K562 (cell line): ENCODE measurements around the gene ZSCAN26. TPM values are rescaled to one million over a fixed set of nuclear protein-coding genes. Genes with fewer than 3 reads are reported as not detected.

Experiments
- ATAC-seq: fragments of 200-7000 bp; cut with Tn5 transposase; 3 replicates; pipeline ENCODE4 v1.9.1; 2020; ENCODE audit warnings: moderate library complexity
- BruUV-seq: library from RNA; stranded (reverse); fragments of 400-500 nt; replicated peaks from 2 replicates; lab custom pipeline; 2021; lab: Mats Ljungman, UMichigan
- CTCF ChIA-PET: fragments of 300-600 bp; formaldehyde crosslinking; extraction: SDS; loops from one replicate; lab custom pipeline; 2021; ENCODE audit warnings: low intra/inter-chr PET ratio; lab: Yijun Ruan, JAX
- POLR2A ChIA-PET: fragments of 300-600, 350-650 bp; sonication (Branson Sonifier 250); formaldehyde crosslinking; extraction: SDS; loops from one replicate; lab custom pipeline; 2021; ENCODE audit warnings: antibody characterized with exemption, inconsistent platforms; lab: Yijun Ruan, JAX
- DNase-seq, 4 experiments: peaks; one replicate each; pipeline versions ENCODE4 v3.0.0 to v3.0.0-alpha.2; 2011 to 2018; ENCODE audit warnings: low spot score in 3 of 4, mixed read lengths in 3 of 4; ENCODE audit errors: extremely low read depth in 1 of 4
- FAIRE-seq: peaks from 2 replicates; lab custom pipeline; 2011; peaks lifted over from hg19 to GRCh38; lab: Jason Lieb, UNC
- H2AFZ ChIP-seq: 2 replicates; pipeline ENCODE4 v1.6.0; 2011; ENCODE audit warnings: low read depth, low read length, control low read depth, inconsistent platforms
- H3K27ac ChIP-seq: fragments of 200-600 bp; 3 replicates; pipeline ENCODE4 v1.8.0; 2011; ENCODE audit warnings: low read depth, mild to moderate bottlenecking, control low read depth, inconsistent platforms, low read length, moderate library complexity, mixed read lengths; ENCODE audit errors: extremely low read depth
- H3K27me3 ChIP-seq, 2 experiments: fragments of 300-600 bp in 1 of 2; 2 replicates in 1 of 2; 3 replicates in 1 of 2; pipeline versions ENCODE4 v1.6.0 to v1.8.0; 2011; ENCODE audit warnings: inconsistent platforms in 2 of 2, low read length in 2 of 2, mild to moderate bottlenecking in 1 of 2, mixed read lengths in 1 of 2, moderate library complexity in 1 of 2; ENCODE audit not compliant: control insufficient read depth in 2 of 2, insufficient read depth in 2 of 2
- H3K36me3 ChIP-seq: fragments of 300-600 bp; 3 replicates; pipeline ENCODE4 v1.8.0; 2011; ENCODE audit warnings: mild to moderate bottlenecking, low read length, inconsistent platforms; ENCODE audit not compliant: control insufficient read depth, insufficient read depth
- H3K4me1 ChIP-seq, 2 experiments: fragments of 200-600 bp in 1 of 2; replicated peaks in 1 of 2; 2 replicates in 1 of 2; 3 replicates in 1 of 2; pipeline versions ENCODE4 v1.5.1 to v1.8.0; 2011; ENCODE audit warnings: inconsistent platforms in 2 of 2, low read length in 2 of 2, mild to moderate bottlenecking in 1 of 2, mixed read lengths in 1 of 2, moderate library complexity in 1 of 2; ENCODE audit not compliant: control insufficient read depth in 2 of 2, insufficient read depth in 2 of 2
- H3K4me2 ChIP-seq: 2 replicates; pipeline ENCODE4 v1.6.1; 2011; ENCODE audit warnings: low read length, control low read depth, inconsistent platforms, mixed read lengths; ENCODE audit not compliant: insufficient read depth
- H3K4me3 ChIP-seq: fragments of 200-600 bp; sonication (generic), shearing (Covaris generic); 2 replicates; pipeline ENCODE4 v1.5.1; 2016; ENCODE audit warnings: control low read depth, inconsistent platforms
- H3K79me2 ChIP-seq: fragments of 200-600 bp; 3 replicates; pipeline ENCODE4 v1.8.0; 2011; ENCODE audit warnings: low read length, inconsistent platforms; ENCODE audit not compliant: control insufficient read depth, insufficient read depth
- H3K9ac ChIP-seq, 2 experiments: 2 replicates each; pipeline versions ENCODE4 v1.6.0 to v1.6.1; 2011; ENCODE audit warnings: low read depth in 2 of 2, low read length in 2 of 2, control low read depth in 1 of 2, inconsistent platforms in 1 of 2, mild to moderate bottlenecking in 1 of 2, mixed read lengths in 1 of 2; ENCODE audit not compliant: insufficient read depth in 1 of 2
- H3K9me1 ChIP-seq: one replicate; pipeline ENCODE4 v1.6.0; 2011; ENCODE audit warnings: inconsistent platforms, mild to moderate bottlenecking, low read length, moderate library complexity; ENCODE audit not compliant: control insufficient read depth, insufficient read depth
- H3K9me3 ChIP-seq: replicated peaks from 2 replicates; pipeline ENCODE4 v1.5.1; 2011; ENCODE audit warnings: low read depth, low read length, inconsistent platforms; ENCODE audit not compliant: control insufficient read depth, insufficient read depth
- H4K20me1 ChIP-seq: replicated peaks from 2 replicates; pipeline ENCODE4 v1.6.1; 2011; ENCODE audit warnings: low read length, inconsistent platforms, mixed read lengths; ENCODE audit not compliant: control insufficient read depth, insufficient read depth
- CSDE1 ChIP-seq, 2 experiments: fragments of 450-650 bp; IDR thresholded peaks; 2 replicates each; pipeline ENCODE4 v1.6.1; 2016; ENCODE audit warnings: mild to moderate bottlenecking in 1 of 2
- CTBP1 ChIP-seq: fragments of 450-650 bp; IDR thresholded peaks from 2 replicates; pipeline ENCODE4 v1.6.1; 2016; ENCODE audit warnings: borderline replicate concordance
- ERF ChIP-seq: fragments of 450-650 bp; formaldehyde crosslinking; IDR thresholded peaks from 2 replicates; pipeline ENCODE4 v1.4.0; 2020; ENCODE audit warnings: mild to moderate bottlenecking, mixed read lengths
- HMG20B ChIP-seq: fragments of 250-450 bp; sonication (Bioruptor Pico); IDR thresholded peaks from 2 replicates; pipeline ENCODE4 v1.5.0; 2021; ENCODE audit warnings: mild to moderate bottlenecking
- WGBS: fragments of 100-300 bp; shearing (Covaris generic); methylation state at CpG from one replicate; pipeline ENCODE4 v1.1.6; 2016; ENCODE audit warnings: low coverage, mixed read lengths; ENCODE audit not compliant: insufficient coverage; ENCODE audit errors: missing lambda C conversion rate; 5-methylcytosine and 5-hydroxymethylcytosine counted together
- in situ Hi-C: fragments of 300-500 bp; cut with MboI; formaldehyde crosslinking; loops from 4 replicates; pipeline ENCODE4 v1.15.0; 2018; ENCODE audit warnings: inconsistent platforms, mixed read lengths
- intact Hi-C: fragments of 100-400 bp; cut with micrococcal nuclease; formaldehyde crosslinking; loops from 2 replicates; pipeline ENCODE4 v1.14.2; 2022
- polyA plus RNA-seq, 8 experiments: library from polyadenylated mRNA; depleted of rRNA in 4 of 8; stranded (reverse) in 5 of 8; unstranded in 3 of 8; fragments of >200 nt; fragmentation: Nextera tagmentation in 2 of 8; fragmentation: Illumina TruSeq in 1 of 8; extraction: Ambion mirVana in 2 of 8; extraction: Trizol in 1 of 8; gene quantifications; 2 replicates each; pipeline versions ENCODE4 v1.2.1 to v1.2.3, GENCODE V29; 2011 to 2014; ENCODE audit warnings: inconsistent platforms in 1 of 8, missing spikeins in 1 of 8
- total RNA-seq, 7 experiments: library from RNA; depleted of rRNA in 6 of 7; stranded (reverse); fragments of >200 nt in 6 of 7; fragmentation: Illumina TruSeq in 2 of 7; extraction: Trizol in 2 of 7; gene quantifications; 2 replicates each; pipeline versions ENCODE4 v1.2.1 to v1.2.3, GENCODE V29; 2011 to 2021; ENCODE audit warnings: low replicate concordance in 1 of 7
- TF ChIP-seq, protein P1 (sequence below): fragments of 450-650 bp; IDR thresholded peaks from 2 replicates; pipeline ENCODE4 v1.7.0; 2016; ENCODE audit warnings: borderline replicate concordance
- TF ChIP-seq, protein P2 (sequence below): fragments of 450-650 bp; IDR thresholded peaks from 2 replicates; pipeline ENCODE4 v1.7.1; 2018; ENCODE audit warnings: mild to moderate bottlenecking, low read depth; ENCODE audit not compliant: partially characterized antibody
- TF ChIP-seq, protein P3 (sequence below): fragments of 450-650 bp; IDR thresholded peaks from 2 replicates; pipeline ENCODE4 v1.6.1; 2016; ENCODE audit warnings: mild to moderate bottlenecking, moderate library complexity

Gene ZSCAN26
- total and polyA plus RNA-seq, 9 of the 15 experiments (the other 6 are each of a cell fraction or from before 2014, with no cell fraction given) = 5.9 to 14.2 (median 10.5) TPM

DNA sequence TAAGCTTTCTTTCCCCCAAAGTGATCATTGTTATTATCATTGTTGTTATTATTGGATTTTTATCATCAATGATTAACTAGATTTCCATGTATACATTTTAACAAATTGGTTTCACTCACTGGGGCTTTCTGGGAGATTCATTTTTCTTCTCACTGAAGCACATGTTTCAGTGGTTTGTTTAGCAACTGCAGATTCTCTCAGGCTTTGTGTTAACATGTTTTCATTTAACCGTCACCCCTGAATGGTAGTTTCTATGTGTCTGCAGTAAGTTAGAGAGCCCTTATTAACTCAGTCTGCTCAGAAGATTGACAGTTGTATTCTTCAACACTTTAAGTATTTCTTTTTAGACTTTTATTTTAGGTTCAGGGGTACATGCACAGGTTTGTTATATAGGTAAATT is 27.3 kb upstream of the ZSCAN26 start:
- DNase-seq (no peak), ATAC-seq (no peak), FAIRE-seq (no peak)
- H2AFZ ChIP-seq = no peak overlapping the region
- no peaks in the 10 kb centered on the region for H3K27me3 ChIP-seq
- H4K20me1 ChIP-seq = no peaks in the 10 kb centered on the region
- H3K9me1 ChIP-seq = no peaks in the 10 kb centered on the region
- no peak overlapping the region for H3K27ac ChIP-seq
- H3K36me3 ChIP-seq = peaks cover 15% of the 10 kb centered on the region
- WGBS = 84% methylated on average over 1 of the region's 1 CpG
- POLR2A ChIA-PET = interaction anchor here (0.9 kb wide), 1 partner anchor 13 kb away, joined by 3 read pairs; no protein-coding TSS in a partner anchor
- BruUV-seq = no TSS peak
- in situ Hi-C loops = no loop called here
- H3K79me2 ChIP-seq = no peaks in the 10 kb centered on the region
- H3K4me2 ChIP-seq = no peak overlapping the region
- H3K4me3 ChIP-seq = no peak overlapping the region
- no peaks in the 10 kb centered on the region for H3K9me3 ChIP-seq
- H3K9ac ChIP-seq = no peak overlapping the region
- intact Hi-C loops = no loop called here
- no peaks in the 10 kb centered on the region for H3K4me1 ChIP-seq
- CTCF ChIA-PET = no interaction called here
- TF ChIP-seq, protein P1, sequence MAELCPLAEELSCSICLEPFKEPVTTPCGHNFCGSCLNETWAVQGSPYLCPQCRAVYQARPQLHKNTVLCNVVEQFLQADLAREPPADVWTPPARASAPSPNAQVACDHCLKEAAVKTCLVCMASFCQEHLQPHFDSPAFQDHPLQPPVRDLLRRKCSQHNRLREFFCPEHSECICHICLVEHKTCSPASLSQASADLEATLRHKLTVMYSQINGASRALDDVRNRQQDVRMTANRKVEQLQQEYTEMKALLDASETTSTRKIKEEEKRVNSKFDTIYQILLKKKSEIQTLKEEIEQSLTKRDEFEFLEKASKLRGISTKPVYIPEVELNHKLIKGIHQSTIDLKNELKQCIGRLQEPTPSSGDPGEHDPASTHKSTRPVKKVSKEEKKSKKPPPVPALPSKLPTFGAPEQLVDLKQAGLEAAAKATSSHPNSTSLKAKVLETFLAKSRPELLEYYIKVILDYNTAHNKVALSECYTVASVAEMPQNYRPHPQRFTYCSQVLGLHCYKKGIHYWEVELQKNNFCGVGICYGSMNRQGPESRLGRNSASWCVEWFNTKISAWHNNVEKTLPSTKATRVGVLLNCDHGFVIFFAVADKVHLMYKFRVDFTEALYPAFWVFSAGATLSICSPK = no peak
- no peak for TF ChIP-seq CSDE1 (IDR thresholded peaks at IDR 0.05)
- no peak for TF ChIP-seq HMG20B (CRISPR knock-in tag)
- TF ChIP-seq CTBP1 = no peak
- TF ChIP-seq, protein P2, sequence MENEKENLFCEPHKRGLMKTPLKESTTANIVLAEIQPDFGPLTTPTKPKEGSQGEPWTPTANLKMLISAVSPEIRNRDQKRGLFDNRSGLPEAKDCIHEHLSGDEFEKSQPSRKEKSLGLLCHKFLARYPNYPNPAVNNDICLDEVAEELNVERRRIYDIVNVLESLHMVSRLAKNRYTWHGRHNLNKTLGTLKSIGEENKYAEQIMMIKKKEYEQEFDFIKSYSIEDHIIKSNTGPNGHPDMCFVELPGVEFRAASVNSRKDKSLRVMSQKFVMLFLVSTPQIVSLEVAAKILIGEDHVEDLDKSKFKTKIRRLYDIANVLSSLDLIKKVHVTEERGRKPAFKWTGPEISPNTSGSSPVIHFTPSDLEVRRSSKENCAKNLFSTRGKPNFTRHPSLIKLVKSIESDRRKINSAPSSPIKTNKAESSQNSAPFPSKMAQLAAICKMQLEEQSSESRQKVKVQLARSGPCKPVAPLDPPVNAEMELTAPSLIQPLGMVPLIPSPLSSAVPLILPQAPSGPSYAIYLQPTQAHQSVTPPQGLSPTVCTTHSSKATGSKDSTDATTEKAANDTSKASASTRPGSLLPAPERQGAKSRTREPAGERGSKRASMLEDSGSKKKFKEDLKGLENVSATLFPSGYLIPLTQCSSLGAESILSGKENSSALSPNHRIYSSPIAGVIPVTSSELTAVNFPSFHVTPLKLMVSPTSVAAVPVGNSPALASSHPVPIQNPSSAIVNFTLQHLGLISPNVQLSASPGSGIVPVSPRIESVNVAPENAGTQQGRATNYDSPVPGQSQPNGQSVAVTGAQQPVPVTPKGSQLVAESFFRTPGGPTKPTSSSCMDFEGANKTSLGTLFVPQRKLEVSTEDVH = no peak
- no peak for TF ChIP-seq ERF (CRISPR knock-in tag)
- TF ChIP-seq, protein P3, sequence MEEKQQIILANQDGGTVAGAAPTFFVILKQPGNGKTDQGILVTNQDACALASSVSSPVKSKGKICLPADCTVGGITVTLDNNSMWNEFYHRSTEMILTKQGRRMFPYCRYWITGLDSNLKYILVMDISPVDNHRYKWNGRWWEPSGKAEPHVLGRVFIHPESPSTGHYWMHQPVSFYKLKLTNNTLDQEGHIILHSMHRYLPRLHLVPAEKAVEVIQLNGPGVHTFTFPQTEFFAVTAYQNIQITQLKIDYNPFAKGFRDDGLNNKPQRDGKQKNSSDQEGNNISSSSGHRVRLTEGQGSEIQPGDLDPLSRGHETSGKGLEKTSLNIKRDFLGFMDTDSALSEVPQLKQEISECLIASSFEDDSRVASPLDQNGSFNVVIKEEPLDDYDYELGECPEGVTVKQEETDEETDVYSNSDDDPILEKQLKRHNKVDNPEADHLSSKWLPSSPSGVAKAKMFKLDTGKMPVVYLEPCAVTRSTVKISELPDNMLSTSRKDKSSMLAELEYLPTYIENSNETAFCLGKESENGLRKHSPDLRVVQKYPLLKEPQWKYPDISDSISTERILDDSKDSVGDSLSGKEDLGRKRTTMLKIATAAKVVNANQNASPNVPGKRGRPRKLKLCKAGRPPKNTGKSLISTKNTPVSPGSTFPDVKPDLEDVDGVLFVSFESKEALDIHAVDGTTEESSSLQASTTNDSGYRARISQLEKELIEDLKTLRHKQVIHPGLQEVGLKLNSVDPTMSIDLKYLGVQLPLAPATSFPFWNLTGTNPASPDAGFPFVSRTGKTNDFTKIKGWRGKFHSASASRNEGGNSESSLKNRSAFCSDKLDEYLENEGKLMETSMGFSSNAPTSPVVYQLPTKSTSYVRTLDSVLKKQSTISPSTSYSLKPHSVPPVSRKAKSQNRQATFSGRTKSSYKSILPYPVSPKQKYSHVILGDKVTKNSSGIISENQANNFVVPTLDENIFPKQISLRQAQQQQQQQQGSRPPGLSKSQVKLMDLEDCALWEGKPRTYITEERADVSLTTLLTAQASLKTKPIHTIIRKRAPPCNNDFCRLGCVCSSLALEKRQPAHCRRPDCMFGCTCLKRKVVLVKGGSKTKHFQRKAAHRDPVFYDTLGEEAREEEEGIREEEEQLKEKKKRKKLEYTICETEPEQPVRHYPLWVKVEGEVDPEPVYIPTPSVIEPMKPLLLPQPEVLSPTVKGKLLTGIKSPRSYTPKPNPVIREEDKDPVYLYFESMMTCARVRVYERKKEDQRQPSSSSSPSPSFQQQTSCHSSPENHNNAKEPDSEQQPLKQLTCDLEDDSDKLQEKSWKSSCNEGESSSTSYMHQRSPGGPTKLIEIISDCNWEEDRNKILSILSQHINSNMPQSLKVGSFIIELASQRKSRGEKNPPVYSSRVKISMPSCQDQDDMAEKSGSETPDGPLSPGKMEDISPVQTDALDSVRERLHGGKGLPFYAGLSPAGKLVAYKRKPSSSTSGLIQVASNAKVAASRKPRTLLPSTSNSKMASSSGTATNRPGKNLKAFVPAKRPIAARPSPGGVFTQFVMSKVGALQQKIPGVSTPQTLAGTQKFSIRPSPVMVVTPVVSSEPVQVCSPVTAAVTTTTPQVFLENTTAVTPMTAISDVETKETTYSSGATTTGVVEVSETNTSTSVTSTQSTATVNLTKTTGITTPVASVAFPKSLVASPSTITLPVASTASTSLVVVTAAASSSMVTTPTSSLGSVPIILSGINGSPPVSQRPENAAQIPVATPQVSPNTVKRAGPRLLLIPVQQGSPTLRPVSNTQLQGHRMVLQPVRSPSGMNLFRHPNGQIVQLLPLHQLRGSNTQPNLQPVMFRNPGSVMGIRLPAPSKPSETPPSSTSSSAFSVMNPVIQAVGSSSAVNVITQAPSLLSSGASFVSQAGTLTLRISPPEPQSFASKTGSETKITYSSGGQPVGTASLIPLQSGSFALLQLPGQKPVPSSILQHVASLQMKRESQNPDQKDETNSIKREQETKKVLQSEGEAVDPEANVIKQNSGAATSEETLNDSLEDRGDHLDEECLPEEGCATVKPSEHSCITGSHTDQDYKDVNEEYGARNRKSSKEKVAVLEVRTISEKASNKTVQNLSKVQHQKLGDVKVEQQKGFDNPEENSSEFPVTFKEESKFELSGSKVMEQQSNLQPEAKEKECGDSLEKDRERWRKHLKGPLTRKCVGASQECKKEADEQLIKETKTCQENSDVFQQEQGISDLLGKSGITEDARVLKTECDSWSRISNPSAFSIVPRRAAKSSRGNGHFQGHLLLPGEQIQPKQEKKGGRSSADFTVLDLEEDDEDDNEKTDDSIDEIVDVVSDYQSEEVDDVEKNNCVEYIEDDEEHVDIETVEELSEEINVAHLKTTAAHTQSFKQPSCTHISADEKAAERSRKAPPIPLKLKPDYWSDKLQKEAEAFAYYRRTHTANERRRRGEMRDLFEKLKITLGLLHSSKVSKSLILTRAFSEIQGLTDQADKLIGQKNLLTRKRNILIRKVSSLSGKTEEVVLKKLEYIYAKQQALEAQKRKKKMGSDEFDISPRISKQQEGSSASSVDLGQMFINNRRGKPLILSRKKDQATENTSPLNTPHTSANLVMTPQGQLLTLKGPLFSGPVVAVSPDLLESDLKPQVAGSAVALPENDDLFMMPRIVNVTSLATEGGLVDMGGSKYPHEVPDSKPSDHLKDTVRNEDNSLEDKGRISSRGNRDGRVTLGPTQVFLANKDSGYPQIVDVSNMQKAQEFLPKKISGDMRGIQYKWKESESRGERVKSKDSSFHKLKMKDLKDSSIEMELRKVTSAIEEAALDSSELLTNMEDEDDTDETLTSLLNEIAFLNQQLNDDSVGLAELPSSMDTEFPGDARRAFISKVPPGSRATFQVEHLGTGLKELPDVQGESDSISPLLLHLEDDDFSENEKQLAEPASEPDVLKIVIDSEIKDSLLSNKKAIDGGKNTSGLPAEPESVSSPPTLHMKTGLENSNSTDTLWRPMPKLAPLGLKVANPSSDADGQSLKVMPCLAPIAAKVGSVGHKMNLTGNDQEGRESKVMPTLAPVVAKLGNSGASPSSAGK = no peak
